GM18909 (cell line): ENCODE results near the gene NKAIN1.
"Not testable (repeated sequence)": the region's sequence is repeated elsewhere in the genome, so short reads cannot be mapped to it uniquely, and the experiment has no call there.

Experiments
- ATAC-seq: cut with Tn5 transposase; IDR thresholded peaks from one replicate; pipeline ENCODE4 v1.9.1; 2021; ENCODE audit warnings: mild to moderate bottlenecking; ENCODE audit not compliant: unreplicated experiment, poor library complexity

NKAIN1 gene

DNA sequence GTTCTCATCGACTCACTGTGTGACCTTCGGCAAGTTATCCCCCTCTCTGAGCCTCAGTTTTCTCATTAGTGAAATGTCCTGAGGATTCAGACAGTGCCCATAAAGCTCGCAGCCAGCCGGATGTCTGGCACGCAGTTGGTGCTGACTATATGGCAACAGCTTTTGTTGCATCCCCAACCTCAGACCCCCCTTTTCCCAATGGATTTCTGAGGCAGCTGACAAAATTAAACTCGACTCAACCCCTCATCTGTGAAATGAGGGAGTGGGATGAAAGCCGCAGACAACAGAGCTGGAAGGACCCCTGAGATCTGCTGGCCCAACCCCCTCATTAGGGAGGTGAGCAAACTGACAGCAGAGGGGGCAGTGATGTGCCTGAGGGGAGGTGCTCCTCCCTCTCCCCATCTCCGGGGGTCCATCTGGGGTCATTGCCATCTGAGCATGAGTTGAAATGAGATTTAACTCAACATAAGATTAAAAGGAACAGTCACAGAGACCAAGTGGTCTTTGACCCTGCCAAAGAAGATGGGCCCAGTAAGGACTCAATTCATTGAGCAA is 40.4 kb downstream of the NKAIN1 start:
- ATAC-seq, result no peak

DNA sequence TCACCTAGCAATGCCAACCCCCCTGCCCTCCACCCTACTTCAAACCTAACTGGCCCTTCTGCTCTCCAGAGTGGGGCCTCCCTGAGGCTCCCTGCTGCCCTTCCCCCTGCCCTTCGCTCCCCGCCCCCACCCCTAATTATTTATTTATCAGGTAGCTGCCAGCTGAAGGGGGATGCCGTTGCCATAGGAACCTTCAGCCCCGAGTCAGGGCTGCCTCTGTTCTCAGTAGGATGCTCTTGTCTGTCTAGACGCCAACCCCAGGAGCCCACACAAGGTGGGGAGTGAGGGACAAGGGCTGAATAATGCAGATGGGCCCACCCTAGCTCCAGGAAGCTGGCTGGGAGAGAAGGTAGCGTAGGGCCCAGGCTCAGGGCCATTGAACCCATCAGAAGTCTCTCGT is 41.1 kb downstream of the NKAIN1 start:
- no peak for ATAC-seq

DNA sequence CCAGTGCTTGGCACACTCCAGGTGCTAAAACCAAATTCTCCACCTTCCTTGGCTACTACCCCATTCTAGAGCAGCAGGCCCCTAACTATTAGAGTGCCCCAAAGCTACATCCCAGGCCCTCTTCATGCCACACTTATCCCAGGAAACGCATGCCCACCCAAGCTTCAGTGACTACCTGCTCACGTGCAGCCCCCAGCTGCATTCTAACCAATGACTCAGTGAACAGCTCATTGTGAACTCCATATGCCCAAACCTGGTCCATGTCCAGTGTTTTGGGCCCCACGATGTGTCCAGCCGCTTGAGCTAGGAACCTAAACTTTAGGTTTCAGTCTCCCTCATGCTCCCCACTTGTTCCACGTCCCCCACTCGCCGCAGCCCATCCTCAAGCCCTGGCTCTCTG is 41.5 kb downstream of the NKAIN1 start:
- ATAC-seq, result no peak

DNA sequence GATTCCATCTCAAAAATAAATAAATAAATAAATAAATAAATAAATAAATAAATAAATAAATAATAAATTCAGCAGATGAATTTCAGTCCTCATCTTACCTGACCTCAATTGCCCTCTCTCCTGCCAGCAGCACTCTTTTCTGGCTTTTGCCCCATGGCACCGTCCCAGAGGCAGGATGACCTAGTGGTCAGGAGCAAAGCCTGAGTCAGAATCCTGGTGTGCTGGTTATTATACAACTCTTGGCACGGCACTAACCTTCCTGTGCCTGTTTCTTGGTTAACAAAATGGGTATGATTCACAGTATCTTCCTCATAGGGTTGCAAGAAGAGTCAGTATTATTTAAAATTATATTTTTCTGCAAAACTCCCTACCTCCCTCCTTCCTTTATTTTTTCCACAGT is 43.0 kb downstream of the NKAIN1 start:
- no peak for ATAC-seq

DNA sequence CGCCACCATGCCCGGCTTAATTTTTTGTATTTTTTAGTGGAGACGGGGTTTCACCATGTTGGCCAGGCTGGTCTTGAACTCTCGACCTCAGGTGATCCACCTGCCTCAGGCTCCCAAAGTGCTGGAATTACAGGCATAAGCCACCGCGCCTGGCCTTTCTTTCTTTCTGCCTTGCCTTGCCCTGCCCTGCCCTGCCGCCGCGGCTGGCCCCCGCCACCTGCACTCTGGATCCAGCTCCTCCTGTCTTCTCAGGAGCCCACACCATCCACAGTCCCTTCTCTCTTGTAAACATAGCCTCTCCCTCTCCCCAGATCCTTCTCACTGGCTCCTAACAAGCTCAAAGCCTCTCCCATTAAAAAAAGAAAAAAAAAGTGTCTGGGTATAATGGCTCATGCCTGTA is 44.4 kb downstream of the NKAIN1 start:
- not testable (repeated sequence) for ATAC-seq

DNA sequence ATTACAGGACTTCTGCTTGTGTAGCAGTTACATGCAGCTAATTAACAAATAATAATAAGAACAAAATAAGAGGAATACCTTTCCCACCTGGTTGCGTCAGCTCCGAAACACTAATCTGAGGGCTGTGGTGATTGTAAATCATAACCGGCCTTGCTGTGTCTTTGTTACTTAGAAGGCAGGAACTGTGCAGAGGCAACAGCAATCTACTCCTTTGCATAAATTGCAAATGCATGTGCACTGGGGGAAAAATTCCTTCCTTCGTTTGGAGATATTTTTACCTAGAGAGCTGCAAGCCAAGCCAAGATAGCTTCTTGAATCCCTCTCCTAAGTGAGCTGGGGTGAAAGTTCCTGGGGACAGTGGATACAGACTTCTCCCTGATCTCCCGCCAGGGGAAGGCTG is 46.0 kb downstream of the NKAIN1 start:
- no peak for ATAC-seq

DNA sequence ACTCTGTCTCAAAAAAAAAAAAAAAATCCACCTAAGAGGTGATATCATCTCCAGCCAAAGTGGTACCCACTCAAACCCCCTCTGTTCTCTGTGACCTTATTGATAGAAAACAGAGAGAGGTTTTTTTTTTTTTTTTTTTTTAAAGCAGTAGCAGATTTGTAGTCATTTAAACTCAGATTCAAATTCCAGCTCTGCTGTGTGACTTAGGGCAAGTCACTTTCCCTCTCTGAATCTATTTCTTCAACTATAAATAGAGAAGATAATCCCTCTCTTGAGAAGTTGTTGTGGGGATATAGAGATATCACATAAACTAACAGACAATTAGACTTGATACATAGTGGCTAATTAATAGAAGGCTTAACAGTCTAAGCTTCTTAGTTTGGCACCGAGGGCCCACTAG is 48.4 kb downstream of the NKAIN1 start:
- ATAC-seq, result no peak

DNA sequence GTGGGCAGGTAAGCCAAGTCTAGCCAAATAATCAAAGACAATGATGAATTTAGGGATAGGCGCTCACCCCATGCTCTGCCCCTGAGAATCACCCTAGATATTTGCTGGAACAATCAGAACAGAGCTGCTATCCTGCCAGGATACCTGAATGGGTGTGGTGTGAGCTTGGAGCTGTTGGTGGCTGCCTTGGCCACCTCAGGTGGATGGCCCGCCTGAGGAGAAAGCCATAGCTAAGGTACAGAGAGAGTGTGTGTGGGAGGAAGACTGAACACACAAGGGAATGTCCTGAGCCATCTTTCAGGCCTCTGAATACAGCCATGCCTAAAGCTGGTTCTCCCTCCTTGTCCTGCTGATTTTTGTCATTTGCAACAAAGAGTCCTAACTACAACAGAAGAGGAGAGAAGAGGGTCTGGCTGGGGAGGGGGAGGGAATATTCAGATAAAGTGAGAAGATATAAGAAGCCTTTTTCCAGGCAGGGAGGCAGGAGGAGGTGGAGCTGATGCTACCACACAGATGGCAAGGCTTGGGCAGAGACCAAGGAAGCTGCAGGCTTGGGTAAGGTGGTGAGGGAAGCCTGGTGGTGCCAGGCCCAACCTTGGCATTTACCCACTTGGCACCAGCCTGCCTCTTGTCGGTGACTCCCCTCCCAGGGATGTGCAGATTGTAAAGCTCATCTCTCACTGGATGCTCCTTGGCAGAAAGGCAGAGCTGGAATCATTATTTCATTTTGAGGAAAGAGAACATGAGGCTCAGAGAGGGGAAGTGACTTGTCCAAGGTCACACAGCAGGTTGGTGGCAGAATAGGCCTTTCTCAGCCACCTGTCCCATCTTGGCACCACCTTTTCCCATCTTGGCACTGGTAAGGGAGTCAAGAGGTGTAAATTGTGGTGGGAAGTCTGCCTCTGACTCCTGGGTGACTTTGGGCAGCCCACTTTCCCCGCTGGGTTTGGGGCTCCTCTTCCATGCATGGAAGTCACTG is 49.7 kb downstream of the NKAIN1 start:
- no peak for ATAC-seq

DNA sequence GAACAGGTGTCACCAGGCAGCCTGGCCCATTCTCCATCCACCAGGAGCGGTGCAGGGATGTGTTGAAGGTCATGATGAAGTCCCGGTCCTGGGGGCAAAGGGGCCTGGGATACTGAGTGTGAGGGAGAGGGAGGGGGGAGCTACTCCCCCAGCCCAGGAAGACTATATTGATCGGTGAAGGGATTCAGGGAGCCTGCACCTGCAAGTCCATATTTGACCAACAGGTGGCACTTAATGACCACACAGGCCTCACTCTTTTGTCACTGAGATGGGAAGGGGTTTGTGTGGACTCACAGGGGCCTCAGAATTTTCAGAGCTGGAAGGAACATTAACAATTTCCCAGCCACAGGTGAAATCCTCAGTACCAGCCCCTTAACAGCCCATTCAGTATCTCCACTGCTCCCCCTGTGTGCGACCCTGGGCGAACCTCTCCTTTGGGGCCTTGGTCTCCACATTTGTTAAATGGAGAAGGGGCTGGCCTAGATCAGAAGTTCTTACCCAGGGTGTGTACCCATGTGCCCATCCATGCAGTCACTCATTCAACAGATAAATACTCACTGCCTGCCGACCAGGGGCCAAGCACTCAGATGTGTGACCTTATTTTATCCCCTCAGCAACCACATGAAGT is 55.6 kb downstream of the NKAIN1 start:
- no peak for ATAC-seq

DNA sequence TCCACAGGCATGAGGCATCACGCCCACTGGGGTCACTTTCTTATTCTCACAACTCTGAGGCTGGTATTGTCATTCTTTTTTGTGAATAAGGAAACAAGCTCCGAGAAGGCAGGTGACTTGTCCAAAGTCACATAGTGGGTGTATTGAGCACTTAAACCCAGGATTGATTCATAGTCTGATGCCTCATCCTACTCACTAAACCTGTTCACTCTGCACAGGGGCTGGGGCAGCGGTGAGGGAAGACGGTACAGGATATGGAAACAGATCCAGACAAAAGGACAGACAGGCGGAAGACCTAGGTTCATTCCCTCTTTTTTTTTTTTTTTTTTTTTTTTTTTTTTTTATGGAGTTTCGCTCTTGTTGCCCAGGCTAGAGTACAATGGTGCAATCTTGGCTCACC is 56.6 kb downstream of the NKAIN1 start:
- no peak for ATAC-seq

DNA sequence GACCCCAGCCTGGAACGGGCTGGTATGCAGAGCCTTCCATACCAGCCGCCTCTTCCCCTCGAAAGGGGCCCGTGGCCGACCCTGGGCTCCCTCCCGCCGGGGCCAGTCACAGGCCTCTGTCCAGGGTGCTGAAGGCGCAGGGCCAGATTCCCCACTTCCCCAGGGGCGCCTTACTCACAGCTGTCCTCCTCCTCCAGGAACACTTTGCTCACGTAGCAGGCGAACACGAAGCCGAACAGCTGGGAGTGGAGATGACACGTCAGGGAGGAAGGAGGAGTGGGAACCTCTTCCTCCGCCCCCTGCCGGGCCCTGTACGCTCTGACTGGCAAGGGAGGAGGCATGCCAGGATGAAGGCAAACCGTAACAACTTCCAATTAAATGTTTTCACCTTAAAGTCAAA is 57.3 kb downstream of the NKAIN1 start:
- no peak for ATAC-seq

DNA sequence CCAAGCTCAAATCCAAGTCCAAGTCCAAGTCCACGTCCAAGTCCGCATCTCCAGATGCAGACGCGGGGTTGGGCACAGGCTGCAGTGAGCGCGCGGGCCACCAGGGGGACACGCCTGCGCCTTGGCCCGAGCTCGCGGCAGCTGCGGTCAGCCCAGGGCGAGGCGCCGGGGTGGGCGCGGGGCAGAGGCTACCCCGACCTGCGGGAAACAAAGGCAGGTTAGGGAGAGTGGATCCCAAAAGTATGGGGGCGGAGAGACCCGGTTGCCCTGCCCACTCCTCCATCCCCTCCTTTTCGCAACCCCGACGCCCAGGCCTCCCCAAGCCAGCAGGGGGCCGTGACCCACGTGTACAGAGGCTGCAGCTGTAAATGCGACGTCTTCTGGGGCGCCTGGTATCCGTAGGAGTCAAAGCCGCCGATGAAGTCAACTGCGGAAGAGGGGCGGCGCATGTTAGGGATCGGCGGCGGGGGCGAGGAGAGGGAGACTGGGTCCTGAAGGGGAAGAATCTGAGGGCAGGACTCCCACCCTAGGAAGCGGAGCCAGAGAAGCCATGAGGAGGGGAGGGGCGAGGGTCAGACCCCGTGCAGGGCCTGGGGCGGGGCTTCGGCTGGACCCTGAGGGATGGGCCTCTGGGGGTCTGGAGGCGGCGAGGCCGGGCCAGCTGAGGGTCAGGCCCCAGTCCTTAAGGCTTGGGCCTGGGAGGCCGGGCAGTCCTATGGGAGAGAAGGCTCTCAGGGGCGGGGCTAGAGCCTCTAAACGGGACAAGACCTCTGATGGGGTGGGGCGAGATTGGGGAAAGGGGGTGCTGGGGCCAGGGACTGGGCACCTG is 58.0 kb downstream of the NKAIN1 start:
- no peak for ATAC-seq

DNA sequence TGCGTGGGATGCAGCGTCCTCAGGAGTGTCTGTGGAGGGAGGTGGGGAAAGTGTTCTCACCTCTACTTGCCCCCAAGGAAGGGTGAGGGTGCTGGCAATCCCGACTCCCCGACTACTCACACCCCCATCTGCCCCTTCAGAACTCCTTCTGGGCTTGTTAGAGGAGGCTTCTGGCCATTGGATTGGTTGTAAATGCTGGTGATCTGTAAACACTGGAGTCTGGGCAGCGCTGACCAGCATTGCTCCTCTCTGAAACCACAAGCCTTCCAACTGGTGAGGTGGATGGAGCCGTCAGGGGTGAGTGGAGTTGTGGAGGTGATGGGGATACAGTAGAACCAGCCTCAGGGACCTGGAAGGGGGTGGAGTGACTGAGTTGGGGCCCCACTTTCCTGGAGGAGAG is 59.3 kb downstream of the NKAIN1 start:
- no peak for ATAC-seq

DNA sequence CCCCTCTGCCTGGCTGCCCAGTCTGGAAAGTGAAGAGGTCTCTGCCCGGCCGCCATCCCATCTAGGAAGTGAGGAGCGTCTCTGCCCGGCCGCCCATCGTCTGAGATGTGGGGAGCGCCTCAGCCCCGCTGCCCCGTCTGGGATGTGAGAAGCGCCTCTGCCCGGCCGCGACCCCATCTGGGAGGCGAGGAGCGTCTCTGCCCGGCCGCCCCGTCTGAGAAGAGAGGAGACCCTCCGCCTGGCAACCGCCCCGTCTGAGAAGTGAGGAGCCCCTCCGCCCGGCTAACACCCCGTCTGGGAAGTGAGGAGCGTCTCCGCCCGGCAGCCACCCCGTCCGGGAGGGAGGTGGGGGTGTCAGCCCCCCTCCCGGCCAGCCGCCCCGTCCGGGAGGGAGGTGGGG is 63.4 kb downstream of the NKAIN1 start:
- ATAC-seq, result not testable (repeated sequence)

DNA sequence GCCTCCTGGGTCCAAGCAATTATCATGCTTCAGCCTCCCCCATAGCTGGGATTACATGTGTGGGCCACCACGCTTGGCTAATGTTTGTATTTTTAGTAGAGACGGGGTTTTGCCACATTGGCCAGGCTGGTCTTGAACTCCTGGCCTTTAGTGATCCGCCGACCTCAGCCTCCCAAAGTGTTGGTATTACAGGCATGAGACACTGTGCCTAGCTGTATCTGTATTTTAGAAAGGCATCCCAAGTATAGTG is 69.3 kb downstream of the NKAIN1 start:
- ATAC-seq, result no peak

DNA sequence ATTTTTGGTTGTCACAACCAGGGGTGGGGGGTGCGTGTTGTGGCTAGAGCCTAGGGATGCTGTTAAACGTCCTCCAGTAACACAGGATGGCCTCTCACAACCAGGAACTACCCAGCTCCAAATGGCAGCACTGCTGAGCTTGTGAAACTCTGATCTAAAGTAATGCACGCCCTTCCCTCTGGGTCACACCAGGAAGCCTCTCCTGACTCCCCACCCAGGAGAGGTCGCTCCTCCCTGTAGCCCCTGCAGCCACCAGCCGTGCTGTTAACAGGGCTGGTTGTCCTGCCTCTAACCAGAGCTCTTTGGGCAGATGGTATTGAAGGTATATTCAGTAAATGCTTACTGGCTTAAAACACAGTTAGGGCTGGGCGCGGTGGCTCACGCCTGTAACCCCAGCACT is 73.2 kb downstream of the NKAIN1 start:
- no peak for ATAC-seq

DNA sequence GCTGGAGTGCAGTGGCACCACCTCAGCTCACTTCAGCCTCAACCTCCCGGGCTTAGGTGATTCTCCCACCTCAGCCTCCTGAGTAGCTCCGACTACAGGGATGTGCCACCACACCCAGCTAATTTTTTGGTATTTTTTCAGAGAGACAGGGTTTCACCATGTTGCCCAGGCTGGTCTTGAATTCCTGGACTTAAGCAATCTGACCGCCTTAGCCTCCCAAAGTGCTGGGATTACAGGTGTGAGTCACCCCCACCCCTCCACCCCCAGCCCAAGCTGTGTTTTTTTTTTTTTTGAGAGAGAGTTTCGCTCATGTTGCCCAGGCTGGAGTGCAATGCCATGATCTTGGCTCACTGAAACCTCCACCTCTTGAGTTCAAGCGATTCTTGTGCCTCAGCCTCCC is 75.4 kb downstream of the NKAIN1 start:
- ATAC-seq, result no peak

DNA sequence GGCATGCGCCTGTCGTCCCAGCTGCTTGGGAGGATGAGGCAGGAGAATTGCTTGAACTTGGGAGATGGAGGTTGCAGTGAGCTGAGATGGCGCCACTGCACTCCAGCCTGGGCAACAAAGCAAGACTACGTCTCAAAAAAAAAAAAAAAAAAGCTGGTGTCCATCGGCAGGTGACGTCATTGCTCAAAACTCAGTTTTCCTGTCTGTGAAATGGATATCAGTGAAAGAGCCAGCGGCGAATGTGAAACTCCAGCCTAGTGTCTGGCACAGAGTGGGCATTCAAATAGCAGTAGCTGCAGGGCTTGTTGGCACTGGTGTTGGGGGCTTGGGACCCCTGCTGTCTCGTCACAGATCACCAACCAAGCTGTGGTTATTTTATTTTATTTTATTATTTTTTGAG is 75.8 kb downstream of the NKAIN1 start:
- no peak for ATAC-seq

DNA sequence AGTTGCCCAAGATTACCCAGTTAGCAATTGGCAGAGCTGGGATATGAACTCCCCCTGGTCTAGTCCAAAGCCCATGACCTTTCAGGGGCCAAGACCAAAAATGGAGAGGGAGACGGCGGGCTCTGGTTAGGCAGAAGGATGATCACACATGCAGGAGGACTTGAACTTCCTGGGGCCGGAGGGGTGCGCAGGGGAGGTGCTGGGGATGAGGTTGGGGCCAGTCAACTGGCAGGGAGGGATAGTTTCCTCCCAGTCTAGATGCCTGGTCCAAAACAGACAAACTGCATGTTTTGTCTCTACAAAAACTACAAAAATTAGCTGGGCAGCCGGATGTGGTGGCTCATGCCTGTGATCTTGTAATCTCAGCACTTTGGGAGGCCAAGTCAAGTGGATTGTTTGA is 78.1 kb downstream of the NKAIN1 start:
- ATAC-seq, result no peak

DNA sequence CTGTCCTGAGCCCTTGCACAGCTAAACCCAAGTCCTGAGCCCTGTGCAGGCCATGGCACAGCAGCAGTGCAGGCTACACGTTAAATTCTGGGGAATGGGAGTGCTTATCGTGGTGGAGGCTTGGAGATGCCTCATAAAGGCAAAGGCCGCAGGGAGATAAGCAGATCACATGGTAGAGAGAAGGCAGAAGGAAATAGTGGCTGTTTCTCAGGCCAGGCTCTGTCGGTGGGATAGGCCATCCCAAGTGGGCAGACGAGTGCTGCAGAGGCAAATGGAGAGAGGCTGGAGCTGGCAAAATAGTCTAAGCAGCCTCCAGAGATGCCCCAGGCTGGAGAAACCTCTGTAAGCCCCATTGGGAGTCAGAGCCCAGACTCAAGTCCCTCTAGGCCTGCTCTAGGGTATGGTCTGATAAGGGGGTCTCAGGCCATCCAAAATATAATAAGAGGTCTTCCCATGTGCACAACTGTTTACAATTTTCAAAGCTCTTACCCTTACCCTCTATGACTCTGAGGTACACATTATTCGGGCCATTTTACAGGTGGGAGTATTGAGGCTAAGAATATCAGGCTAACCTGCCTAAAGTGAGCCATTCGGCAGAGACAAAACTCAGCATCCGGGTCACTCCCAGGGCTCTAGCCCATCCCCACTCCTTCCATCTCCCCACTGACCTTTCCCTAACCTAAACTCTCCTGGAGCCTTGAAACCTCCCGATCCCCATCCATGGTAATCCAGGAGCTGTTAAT is 79.6 kb downstream of the NKAIN1 start:
- ATAC-seq, result no peak
